GM20000 (cell line): ENCODE data around the gene POLR1H.

Source experiments
- DNase-seq: peaks from one replicate; pipeline ENCODE4 v3.0.0; 2012; ENCODE audit warnings: low spot score
- TF ChIP-seq, protein P1 (sequence below): IDR thresholded peaks from 2 replicates; pipeline ENCODE4 v1.5.1; 2012; ENCODE audit warnings: mild to moderate bottlenecking, control low read depth; ENCODE audit errors: extremely low read depth, missing control alignments

Gene POLR1H

DNA sequence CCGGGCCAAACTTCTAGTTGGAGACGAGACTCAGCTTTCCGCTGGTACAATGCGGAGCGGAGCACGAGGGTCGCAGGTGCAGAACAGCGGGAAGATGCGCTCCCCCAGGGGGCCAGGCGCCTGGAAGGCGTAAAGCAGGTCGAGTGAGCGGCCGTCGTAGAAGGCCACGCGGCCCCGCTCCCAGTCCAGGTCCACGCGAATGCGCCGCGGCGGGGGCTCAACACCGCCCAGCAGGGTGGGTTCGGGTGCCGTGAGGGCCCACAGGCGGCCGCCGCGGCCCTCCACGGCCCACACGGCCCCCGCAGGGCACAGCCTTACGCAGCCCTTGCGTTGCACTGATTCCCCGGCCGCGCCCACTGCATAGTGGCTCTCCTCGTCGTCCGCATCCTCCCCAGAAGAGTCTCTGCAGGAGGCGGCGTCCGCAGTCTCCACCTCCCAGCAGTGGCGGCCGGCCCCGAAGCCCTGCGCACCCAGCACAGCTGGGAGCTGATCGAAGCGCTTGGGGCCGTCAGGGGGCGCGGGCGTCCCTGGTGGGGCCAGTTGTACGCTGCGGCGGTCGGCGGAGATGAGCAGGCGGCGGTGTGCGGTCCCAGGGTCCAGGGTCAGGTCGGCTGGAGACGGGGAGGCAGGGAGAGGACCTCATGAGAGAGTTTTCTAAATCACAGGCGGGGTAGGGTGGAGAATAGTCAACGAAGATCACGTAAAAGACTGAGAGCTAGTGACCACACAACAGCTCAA, 10.2 kb downstream of the POLR1H start:
- DNase-seq: peak; percentile 30
- TF ChIP-seq, protein P1, sequence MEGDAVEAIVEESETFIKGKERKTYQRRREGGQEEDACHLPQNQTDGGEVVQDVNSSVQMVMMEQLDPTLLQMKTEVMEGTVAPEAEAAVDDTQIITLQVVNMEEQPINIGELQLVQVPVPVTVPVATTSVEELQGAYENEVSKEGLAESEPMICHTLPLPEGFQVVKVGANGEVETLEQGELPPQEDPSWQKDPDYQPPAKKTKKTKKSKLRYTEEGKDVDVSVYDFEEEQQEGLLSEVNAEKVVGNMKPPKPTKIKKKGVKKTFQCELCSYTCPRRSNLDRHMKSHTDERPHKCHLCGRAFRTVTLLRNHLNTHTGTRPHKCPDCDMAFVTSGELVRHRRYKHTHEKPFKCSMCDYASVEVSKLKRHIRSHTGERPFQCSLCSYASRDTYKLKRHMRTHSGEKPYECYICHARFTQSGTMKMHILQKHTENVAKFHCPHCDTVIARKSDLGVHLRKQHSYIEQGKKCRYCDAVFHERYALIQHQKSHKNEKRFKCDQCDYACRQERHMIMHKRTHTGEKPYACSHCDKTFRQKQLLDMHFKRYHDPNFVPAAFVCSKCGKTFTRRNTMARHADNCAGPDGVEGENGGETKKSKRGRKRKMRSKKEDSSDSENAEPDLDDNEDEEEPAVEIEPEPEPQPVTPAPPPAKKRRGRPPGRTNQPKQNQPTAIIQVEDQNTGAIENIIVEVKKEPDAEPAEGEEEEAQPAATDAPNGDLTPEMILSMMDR: no peak

DNA sequence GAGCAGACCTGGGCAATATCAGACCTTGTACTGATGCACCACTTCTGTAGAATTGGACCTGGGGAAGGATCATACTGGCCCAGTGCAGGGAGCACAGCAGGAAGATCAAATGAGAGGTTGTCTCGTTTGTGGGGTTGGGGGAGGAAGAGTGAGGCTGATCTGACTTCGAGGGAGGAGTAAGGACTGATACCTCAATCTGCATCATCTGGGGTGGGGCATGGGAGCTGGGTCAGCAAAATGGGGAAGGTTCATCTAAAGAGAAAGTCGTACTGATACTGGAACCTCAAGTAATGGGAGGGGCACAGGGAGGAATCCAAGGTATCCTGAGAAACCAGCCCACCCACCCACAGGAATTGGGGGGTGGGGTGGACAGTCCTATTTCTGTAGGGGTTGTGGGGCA, 10.8 kb downstream of the POLR1H start:
- peak; percentile 28 for DNase-seq
- TF ChIP-seq, protein P1: no peak

DNA sequence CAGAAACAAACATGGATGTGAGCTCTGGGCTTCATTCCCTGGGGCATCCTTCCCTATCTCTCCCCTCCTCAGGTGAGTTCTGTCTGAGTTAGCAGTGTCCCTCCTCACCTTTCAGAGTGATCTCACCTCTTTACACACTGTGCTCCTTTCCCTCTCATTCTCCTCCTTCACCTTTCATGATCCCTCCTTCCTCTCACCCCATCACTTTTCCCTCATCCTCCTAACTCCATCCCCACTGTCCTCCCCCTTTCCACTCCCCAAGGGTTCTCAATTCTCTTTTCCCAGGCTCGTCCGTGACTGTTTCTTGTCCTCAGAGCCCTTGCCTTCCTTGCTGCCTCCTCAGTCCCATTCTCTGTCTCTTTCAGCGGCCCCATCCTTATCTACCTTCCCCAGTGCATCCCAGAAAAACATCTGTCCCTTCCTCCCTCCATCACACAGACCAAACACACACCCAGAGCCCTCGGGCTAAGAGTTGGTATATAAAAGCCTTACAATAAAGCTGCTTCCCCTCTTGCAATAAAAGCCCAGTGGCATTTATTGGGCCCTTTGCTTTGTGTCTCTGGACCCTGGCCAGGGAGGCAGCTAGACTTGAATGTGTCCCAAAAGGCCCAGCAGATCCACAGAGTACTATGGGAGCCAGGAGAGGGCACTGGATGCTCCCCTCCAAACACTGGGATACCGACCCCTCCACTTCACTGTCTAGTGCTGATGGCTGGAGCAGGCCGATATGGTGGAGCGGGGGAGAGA, 12.6 kb downstream of the POLR1H start:
- TF ChIP-seq, protein P1: no peak
- DNase-seq: peak; percentile 14

DNA sequence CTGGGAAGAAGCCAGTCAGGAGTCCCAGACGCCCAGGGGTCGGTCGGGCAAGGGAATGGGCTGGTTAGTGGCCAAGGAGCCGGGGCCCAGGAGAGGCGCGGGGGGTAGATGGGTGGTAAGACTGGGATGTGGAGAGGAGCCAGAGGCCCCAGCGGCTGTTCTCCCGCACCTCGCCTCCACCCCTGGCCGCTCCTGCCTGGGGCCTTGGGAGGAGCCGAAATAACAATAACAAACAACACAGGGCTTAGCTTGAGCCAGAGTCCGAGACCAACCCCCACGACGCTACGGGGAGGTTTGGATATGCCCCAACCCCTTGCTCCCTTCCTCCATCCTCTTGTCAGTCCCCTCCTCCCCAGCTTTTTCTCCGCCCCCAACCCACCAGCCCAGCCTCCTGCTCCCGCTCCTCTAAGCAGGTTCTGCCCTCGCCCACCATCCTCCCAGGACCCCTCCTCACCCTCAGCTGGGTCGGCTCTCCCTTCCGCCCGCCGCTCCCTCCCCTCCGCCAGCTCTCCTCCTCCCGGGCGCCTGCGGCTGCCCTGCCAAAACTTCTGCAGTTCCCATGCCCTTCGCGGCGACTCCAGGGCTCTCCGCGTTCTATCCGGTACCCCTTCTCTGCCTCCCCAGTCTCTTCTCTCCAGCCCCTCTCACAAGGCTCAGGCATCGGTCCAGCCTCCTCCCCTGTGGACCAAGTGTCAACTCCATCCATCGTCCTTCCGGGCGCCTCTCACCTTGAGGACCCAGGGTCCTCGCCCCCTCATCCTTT, 13.4 kb downstream of the POLR1H start:
- TF ChIP-seq, protein P1: no peak
- DNase-seq: peak; percentile 26

DNA sequence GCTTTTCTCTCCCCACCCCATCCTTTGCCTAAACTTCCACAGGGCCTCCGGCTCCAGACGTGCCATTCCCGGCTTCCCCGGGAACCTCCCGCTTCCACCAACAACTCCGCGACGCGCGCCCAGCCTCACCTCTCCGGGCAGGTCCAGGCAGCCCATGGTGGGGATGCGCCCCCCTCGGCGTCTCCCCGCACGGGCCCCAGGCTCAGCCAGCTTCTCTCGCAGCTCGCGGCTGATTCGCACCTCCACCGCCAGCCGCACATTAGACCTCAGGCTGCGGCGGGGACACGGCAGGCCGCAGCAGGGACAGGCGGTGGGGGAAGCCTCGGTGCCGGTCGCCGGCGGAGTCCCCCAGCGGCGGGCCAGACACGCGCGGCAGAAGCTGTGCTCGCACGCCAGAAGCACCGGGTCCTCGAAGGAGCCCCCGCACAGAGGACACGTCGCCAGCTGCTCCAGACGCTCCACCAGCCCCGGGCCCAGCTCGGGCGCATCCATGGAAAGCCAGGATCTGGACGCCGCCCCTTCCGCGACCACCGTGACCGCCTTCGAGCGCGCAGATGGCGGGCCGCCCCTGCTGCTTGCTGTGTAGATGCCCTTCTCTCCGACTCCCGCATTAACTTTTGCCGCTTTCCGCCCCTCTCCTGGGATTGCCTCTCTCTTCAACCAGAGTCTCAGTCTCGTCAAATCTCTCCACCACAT, 14.2 kb downstream of the POLR1H start, which contains the start of gene RNF39:
Gene RNF39 (minus strand): TSS at position 676 of the 696 bp plus-strand sequence. CDS start 184 bp downstream, at position 492.
- TF ChIP-seq, protein P1: no peak

DNA sequence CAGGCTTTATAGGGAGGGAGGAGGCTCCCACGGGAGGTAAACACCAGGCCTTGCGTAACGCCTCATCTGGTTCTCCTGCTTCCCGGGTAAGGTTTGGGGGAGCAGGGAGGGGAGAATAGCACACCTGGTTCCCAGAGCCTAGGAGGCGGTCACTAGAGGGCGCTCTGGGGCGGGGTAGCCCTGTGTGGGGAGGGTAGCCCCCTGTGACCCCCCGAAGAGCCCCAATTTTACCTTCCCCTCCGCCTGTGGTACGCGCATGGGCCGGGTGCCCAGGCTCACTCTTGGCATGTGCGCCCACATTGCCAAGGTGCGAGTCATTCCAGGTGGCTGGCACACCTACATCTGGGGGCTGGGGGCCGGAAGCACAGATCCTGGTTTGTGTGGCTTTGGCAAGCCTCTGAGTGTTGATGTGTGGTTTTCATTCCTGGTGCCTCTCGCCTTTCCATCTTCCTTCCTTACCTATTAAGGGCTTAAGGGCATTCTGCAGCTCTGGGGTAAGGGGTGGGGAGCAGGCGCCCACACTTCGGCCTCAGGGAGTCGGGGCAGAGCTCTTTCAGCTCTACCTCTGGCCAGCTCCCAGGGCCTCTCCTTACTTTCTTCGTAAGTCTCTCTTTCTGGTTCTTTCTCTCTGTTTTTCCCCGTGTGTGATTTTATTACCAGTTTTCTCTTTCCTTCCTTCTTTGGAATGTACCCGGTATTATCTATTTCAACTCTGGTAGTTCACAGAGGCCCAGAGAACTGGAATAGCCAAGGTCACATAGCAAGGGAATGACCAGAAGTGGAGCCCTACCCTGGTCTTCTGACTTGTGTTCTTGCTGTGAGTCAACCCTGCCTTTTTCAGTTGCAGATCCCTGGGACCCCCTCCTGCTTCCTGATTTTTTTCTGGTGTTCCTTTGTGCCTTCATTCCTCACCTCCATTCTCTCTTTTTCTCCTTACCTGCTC, 15.0 kb downstream of the POLR1H start:
- TF ChIP-seq, protein P1: peak; percentile 24
- DNase-seq: peak; percentile 46

More for the DNA sequence above, 14.2 kb downstream of the POLR1H start, which contains the start of gene RNF39:
- DNase-seq: no peak
